ENCODE data around the gene PARP3.
"Not testable (repeated sequence)": the region's sequence is repeated elsewhere in the genome, so short reads cannot be mapped to it uniquely, and the experiment has no call there.

The PARP3 gene

DNA sequence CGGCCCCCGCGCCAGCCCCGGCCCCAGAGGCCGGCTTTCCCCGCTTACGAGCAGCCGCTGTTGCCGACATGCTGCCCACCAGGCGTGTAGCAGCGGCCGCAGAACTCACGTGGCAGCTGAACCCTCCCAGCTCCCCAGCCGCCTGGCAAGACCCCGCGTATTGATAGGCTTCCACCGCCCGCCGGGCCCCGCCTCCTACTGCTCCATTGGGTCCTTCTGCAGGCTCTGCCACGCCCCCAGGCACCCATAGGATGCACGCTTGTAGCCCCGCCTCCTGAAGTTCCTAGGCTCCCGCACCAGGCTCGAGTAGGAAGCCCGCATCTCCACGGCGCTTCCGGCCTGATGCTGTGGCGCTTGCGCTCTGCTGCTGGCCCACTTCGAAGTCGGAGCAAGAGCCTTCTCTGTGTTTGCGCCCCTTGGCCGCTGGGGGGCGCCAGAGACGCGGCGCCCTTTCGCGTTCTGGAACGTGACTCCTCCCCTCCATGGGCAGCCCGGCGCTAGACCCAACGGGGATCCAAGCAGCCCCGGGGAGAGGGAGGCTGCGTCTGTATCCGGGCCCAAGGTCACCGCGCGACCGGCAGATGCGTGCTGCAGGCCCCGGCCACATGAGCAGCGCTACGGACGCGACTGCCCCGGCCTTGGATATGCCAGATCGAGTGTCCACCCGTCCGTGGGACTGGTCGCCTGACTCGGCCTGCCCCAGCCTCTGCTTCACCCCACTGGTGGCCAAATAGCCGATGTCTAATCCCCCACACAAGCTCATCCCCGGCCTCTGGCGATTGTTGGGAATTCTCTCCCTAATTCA, at the start of gene PARP3, which contains the start of gene RRP9:
TSS of gene PARP3 (plus strand) at position 566 of the 805 bp plus-strand sequence. CDS start 993 bp downstream, outside the sequence.
TSS of gene RRP9 (minus strand) at position 107 of the 805 bp plus-strand sequence. CDS start at position 70, 37 bp downstream.
- peak; percentile 100 for DNase-seq (ENCODE audit: low read depth, low spot score)

DNA sequence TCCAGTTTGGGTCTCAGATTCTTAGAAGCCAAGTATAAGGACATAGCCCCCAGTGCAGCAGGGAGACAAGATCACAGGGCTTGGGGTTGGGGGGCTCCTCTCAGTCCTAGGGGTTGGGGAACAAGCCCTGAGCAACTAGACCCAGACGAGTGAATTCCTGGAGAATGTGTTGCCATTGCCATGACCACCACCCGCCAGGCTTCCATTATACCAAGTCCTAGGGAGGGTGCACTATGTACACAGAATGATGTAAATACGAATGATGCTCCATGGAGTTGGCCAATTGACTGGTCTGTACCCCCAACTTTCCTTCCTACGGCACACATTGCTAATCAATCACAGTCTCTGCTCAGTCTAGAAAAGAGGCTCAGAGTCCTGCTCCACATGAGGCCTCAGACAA, 47.8 kb upstream of the PARP3 start:
- no peak for DNase-seq (ENCODE audit: low read depth, low spot score)

DNA sequence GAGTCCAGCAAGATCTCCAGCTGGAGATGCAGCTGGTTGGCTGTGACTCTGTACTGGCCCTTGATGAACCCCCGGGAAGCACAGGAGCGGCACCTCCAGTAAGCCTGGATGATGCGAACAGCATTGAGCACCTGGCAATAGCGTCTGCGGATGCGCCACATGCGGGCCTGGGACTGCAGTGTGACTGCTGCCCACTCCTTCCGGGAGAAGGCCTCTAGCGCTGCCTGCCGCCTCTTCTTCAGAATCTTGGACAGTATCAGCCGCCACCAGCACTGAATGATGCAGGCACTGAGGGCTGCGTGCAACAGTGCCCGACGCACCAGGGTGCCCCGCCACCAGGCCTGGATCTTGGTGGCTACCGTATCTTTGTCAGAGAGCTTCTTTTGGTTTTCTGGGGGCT, 47.2 kb upstream of the PARP3 start:
- no peak for DNase-seq (ENCODE audit: low read depth, low spot score)

DNA sequence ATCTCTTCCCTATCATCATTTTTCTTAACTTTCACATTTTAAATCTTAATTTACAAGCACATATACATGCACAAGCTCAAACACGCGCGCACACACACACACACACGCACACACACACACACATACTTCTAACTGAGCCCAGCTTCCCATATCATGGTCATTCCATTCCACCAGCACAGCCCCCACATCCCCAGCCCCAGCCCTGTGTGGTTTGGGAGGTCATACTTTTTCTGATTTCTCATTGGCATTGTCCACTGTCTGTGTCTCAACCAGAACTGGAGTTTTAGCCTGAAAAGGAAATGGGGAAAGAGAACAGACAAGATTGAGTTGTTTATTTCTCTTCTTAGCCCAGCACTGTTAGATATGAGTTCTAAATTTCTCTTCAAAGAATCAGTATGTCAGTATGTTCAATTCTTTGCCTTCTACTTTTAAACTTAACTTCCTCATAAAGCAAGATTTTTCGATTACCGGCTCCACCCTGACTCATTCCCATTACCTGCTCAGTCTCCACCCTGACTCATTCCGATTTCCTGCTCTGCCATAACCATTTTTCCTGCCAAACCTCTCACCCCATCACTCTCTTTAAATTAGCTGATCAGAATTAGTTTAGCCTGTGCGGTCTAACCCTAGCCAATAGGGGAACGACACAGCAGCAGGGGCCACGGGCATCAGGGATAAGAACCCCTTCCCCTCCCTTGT, 45.4 kb upstream of the PARP3 start:
- no peak for DNase-seq (ENCODE audit: low read depth, low spot score)

DNA sequence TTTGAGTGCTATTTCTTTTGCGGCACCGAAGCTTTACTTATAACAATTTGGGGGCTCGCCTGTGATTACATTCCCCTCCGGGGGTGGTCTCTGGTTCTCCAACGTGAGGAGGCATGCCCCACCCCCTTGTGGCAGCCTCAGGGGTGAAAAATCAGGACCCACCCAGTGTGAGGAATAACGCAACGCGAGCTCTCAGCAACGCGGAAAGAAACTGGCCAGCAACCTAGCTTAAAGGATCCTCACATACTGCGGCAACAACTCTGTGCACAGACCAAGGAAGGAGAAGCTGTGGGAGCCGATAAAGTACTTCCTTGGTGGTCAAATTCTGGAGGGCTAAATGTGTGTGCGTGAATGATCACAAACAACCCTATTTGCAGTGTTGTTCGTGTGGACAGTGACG, 44.8 kb upstream of the PARP3 start:
- DNase-seq (ENCODE audit: low read depth, low spot score): no peak

DNA sequence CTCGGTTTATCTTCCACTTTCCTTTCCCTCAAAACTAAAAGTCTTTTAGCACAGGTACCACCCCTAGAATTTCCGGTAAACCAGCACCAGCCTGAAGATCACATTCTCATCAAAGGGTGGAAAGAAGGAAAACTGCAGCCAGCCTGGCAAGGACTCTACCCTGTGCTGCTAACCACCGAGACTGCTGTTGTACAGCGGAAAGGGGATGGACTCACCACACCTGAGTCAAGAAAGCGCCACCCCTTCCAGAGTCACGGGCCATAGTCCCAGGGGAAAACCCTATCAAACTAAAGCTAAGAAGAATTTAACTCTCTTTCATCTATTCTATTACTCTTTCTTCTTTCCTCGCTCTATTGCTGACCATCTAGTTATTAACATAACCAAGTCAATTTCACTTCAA, 42.1 kb upstream of the PARP3 start:
- not testable (repeated sequence) for DNase-seq (ENCODE audit: low read depth, low spot score)

DNA sequence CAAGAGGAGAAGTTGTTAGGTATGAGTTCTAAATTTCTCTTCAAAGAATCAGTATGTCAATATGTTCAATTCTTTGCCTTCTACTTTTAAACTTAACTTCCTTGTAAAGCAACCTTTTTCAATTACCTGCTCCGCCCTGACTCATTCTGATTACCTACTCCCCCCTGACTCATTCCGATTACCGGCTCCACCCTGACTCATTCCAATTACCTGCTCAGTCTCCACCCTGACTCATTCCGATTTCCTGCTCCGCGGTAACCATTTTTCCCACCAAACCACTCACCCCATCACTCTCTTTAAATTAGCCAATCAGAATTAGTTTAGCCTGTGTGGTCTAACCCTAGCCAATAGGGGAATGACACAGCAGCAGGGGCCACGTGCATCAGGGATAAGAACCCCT, 39.8 kb upstream of the PARP3 start:
- not testable (repeated sequence) for DNase-seq (ENCODE audit: low read depth, low spot score)

DNA sequence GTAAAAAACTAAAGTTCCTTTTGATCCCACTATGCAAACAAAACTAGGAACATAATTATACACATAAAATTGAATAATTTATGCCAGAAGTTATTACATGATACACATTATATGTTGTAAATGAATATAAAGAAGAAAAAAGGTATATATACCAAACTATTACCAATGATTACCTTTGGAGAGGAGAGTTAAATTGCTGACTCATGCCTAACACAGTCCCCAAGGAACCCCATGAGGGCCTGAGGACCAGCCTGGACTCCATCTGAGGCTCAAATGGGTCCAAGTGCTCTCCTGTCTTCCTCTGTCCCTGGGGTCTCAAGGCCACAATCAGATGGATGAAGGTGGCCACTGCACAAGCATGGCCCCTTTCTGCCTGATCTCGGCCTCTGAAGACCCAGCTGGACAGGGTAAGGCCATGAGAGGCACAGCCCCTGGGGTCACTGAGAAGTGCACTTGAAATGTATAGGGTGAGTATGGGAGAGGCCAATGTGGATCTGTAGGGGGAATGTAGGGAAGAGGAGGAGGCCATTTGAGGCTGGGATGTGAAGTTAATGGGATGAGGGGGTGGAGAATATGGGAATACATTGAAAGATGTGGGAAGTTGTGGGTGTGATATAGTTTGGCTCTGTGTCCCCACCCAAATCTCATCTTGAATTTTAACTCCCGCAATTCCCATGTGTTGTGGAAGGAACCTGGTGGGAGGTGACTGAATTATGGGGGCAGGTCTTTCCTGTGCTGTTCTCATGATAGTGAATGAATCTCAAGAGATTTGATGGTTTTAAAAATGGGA, 37.9 kb upstream of the PARP3 start:
- no peak for DNase-seq (ENCODE audit: low read depth, low spot score)

DNA sequence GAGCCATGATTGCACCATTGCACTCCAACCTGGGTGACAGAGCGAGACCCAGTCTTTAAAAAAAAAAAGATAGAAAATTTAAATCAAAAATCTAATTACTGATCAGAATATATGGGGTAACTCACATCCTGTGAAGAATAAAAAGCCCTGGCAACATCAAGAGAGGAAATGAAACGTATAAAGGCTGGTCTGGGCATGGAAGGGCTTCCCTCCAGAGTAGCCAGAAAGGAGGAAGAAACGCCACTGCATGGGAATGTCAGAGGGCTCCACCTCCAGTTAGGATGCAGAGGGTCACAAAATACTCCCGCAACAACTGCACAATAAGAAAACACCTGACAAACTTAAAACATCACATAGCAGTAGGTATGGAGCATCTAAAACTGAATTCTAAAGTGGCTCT, 34.1 kb upstream of the PARP3 start:
- DNase-seq (ENCODE audit: low read depth, low spot score): no peak

DNA sequence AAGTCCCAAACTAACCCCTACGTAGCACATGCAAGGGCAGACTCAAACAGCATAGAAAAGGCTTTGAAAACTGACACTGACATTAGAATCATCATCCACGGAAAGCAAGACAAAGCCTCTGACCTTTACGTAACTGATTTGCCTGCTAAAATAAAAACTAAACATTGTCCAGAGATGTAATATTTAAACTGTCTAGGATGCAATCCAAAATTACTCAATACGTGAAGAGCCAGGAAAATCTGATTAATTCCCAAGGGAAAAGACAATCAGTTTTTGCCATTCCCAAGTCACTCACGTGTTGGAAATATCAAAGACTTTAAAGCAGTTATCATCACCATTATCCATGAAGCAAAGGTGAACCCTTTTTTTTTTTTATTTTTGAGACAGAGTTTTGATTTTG, 25.7 kb upstream of the PARP3 start:
- no peak for DNase-seq (ENCODE audit: low read depth, low spot score)

DNA sequence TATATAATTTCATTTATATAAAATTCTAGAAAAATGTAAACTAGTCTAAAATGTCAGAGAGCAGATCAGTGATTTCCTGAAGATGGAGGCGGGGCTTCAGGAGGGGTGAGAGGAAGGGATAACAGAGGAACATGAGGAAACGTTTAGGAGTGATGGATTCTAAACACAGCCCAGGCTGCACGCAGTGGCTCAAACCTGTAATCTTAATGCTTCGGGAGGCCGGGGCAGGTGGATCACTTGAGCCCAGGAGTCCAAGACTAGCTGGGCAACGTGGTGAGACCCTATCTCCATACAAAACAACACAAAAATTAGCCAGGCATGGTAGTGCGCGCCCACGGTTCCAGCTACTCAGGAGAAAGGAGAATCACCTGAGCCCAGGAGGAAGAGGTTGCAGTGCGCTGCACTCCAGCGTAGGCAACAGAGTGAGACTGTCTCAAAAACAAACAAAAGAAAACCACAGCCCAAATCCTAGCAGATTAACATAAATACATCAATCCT, 21.0 kb upstream of the PARP3 start:
- DNase-seq (ENCODE audit: low read depth, low spot score): no peak

DNA sequence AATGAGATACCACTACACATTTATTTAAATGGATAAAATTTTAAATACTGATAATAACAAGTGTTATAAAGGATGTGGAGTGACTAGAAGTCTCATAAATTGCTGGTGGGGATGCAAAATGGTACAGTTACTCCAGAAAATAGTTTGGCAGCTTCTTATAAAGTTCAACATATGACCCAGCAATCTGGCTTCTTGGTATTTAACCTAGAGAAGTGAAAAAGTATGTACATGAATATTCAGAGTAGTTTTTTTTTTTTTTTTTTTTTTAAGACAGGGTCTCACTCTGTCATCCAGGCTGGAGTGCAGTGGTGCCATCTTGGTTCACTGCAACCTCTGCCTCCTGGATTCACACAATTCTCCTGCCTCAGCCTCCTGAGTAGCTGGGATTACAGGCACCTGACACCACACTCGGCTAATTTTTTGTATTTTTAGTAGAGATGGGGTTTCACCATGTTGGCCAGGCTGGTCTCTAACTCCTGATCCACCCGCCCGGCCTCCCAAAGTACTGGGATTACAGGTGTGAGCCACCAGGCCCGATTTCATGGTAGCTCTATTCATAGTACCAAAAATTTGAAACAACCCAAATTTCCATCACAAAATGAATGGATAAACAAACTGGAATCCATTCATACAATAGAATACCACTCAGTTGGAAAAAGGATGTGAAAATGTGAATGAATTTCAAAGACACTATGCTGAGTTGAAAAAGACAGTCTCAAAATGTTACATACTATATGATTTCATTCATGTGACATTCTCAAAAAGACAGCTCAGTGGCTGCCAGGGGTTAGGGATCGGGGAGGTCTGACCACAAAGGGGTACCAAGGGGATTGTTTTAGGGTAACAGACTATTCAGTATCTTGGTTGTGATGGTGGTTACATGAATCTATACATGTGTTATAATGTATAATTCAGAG, 14.8 kb upstream of the PARP3 start:
- DNase-seq (ENCODE audit: low read depth, low spot score): no peak

DNA sequence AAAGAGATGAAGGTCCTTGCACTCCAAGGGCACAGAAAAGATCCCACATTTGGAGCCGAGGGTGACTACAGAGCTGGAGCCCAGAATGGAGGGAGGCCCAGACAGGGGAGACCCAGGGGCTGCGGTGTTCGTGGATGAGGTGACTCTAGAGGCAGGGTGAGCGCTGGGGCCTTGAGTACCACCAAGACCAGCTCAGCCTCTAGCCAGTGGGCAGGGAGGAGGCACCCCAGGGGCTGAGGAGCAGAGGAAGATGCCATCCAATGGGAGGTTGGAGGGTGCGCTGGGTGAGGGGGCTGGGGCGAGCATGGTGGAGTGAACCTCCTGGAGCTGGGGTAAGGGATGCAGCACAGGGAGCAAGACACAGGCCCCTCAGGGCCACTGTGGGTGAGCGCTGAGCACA, 13.7 kb upstream of the PARP3 start:
- no peak for DNase-seq (ENCODE audit: low read depth, low spot score)

DNA sequence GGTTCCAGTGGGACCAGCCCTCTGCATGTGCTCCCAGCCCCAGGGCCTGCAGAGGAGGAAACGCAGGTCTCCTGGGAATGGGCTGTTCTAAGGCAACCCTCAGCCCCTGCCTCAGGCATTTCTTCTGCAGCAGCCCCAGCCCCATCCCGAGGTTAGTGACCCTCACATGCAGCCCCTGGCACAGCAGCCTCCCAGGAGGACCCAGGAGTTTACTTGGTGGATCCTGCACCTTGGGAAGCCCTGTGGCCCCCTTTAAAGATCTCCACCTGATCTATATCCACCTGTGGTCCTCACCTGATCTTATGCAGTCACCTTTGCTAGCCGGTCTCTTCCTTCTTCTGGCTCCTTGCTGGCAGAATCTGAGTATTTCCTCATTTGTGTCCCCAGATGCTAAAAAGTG, 13.2 kb upstream of the PARP3 start:
- not testable (repeated sequence) for DNase-seq (ENCODE audit: low read depth, low spot score)

DNA sequence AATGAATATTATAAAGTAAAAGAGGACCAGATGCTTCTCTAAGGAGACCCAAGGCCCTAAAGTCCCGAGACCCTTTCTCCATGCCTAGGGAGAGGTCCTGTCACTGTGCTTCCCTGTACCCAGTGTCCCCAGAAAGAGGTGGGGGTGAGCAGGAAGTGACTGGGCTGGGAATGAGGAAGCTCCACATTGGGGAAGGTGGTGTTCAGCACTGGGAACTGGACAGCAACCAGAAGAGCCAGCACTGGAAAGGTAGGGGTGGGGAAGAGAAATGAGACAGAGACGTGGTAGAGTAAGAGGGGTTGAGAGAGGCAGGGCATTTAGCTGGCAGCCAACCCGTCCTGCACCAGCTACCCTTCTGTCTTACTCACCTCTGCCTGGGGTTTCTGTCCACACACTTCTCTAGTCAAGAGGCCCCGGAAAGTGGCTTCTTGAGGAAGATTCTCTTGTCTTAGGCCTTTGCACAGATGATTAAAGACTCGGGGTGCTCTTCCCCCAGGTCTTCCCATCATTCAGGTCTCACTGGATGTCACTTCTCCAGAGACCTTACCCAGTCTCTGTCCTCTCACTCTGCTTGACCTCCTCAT, 12.7 kb upstream of the PARP3 start:
- no peak for DNase-seq (ENCODE audit: low read depth, low spot score)

DNA sequence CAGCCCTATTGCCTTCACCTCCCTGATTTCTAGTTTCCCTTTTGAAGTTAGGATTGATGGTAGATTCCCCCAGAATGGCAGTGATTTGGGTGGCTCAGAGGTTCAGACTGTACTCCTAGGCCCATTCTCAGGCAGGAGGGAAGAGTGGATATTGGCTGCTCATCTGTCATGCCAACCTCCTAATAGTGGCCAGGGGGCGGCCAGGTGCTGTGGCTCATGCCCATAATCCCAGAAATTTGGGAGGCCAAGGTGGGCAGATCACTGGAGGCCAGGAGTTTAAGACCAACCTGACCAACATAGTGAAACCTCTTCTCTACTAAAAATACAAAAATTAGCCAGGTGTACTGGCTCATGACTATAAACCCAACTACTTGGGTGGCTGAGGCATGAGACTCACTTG, 11.7 kb upstream of the PARP3 start:
- DNase-seq (ENCODE audit: low read depth, low spot score): no peak

DNA sequence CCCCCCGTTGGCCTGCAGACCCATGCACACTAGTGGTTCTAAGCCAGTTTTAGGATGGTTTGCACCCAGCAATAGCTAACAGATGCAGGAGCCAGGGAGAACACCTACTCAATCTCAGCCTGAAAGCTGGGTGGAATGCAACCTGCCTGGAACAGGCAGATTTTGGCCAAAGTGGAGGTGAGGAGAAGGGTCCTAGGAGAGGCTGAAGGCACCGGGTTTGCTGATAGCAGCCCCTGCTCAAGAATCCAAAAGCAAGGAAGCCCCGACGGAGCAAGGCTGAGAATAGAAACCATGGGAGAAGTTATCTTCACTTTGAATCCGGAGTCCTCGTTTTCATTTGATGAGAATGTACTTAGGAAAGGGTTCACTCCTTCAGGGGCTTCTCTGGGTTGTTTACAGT, 10.4 kb upstream of the PARP3 start:
- no peak for DNase-seq (ENCODE audit: low read depth, low spot score)

DNA sequence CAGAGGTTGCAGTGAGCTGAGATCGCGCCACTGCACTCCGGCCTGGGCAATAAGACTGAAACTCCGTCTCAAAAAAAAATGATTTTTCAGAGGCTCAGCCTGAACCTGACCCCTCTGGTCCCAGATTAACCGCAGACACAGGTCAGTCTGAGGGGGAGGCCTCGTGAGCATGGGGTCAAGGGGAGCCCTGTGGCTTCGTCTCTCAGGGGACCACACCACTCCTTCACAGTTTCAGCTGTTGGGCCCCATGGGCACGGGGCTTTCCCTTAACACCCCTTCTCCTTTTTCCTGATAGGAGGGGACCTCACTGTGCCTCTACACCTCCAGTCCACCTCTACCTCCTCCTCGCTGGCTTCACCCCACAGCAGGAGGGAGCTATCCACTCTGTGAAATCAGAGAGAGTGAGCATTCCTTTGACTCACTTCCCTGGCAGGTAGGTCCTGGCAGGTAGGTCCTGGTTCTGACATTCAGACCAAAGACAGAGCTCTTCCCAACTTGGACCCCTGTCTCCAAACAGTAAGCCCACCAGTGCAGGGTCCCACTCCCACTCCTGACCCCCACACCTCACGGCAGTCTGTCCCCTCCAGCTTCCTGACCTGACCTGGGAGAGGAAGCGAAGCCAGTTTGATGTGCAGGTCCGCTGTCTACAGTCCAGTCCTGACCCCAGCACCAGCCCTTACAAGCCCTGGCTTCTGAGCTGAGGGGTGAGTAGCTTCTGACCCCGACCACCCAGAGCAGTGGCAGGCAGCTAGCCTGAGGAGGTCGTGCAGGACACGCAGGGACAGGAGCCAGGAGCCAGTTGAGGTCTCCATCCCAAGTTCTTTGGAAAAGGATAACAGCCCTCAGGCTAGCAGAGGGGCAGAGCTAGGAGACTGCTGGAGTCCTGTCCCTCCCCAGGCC, 9.4 kb upstream of the PARP3 start:
- no peak for DNase-seq (ENCODE audit: low read depth, low spot score)

DNA sequence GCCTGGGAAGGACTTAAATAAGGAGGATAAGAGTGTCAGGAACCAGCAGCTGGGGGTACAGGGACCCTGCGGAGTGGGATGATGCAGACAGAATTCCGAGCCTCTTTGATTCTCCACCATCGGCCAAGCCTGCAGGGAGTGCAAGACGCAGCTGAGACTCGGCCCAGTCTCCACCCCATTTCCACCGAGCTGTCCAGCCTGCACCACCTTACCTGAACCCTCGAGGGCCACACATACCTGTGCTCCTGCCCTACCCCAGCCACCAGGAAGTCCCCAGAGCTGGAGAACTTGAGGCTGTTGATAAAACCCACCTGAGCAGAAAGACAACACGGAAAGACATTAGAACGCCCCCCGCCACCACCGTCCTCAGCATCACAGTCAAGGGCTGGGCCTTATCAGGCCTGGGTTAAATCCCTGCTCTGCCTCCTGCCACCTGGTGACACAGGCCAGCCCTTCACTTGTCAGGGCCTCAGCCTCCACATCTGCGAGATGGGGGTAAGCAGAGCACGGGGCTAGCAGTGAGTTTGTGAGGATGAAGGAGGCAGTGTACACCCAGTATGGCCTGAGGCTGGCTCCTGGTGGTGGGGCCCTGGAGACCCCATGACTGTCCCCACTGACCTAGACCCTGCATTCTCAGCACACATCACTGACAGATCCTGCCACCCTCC, 8.6 kb upstream of the PARP3 start:
- DNase-seq (ENCODE audit: low read depth, low spot score): no peak

Data from activated naive CD8-positive, alpha-beta T cell treated with anti-CD3 and anti-CD28 coated beads, Interleukin-2, amount 50 U/mL, for 16 hours (primary cell).